ENCODE results near the gene NUP205. TPM values are rescaled to one million over a fixed set of nuclear protein-coding genes. Genes with fewer than 3 reads are reported as not detected.
A peak's percentile ranks its signal among the peaks of the same experiment; 100 is the strongest.

The NUP205 gene, protein sequence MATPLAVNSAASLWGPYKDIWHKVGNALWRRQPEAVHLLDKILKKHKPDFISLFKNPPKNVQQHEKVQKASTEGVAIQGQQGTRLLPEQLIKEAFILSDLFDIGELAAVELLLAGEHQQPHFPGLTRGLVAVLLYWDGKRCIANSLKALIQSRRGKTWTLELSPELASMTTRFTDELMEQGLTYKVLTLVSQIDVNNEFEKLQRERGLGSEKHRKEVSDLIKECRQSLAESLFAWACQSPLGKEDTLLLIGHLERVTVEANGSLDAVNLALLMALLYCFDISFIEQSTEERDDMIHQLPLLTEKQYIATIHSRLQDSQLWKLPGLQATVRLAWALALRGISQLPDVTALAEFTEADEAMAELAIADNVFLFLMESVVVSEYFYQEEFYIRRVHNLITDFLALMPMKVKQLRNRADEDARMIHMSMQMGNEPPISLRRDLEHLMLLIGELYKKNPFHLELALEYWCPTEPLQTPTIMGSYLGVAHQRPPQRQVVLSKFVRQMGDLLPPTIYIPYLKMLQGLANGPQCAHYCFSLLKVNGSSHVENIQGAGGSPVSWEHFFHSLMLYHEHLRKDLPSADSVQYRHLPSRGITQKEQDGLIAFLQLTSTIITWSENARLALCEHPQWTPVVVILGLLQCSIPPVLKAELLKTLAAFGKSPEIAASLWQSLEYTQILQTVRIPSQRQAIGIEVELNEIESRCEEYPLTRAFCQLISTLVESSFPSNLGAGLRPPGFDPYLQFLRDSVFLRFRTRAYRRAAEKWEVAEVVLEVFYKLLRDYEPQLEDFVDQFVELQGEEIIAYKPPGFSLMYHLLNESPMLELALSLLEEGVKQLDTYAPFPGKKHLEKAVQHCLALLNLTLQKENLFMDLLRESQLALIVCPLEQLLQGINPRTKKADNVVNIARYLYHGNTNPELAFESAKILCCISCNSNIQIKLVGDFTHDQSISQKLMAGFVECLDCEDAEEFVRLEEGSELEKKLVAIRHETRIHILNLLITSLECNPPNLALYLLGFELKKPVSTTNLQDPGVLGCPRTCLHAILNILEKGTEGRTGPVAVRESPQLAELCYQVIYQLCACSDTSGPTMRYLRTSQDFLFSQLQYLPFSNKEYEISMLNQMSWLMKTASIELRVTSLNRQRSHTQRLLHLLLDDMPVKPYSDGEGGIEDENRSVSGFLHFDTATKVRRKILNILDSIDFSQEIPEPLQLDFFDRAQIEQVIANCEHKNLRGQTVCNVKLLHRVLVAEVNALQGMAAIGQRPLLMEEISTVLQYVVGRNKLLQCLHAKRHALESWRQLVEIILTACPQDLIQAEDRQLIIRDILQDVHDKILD (N-terminal part only)
- 33.6 TPM for total RNA-seq

- Histone ChIP-seq H3K36me3 (no peaks in the 10 kb centered on the region), H3K27me3 (no peaks in the 10 kb centered on the region), H3K4me1 (peaks cover 0 to 7% of the 10 kb centered on the region in 2 donors), H3K4me3 (peak within 1 kb of the TSS; percentile 65 to 91), H3K9me3 (no peaks in the 10 kb centered on the region), H3K27ac (peak within 1 kb of the TSS; percentile 90 to 91)
- intact Hi-C loops (cut with DNase I), result loop anchor here (1.0 to 2.0 kb wide), 3 partner anchors 47 to 347 kb away; partner anchors contain the start of genes CNOT4 and WDR91
- TF ChIP-seq, protein P1, sequence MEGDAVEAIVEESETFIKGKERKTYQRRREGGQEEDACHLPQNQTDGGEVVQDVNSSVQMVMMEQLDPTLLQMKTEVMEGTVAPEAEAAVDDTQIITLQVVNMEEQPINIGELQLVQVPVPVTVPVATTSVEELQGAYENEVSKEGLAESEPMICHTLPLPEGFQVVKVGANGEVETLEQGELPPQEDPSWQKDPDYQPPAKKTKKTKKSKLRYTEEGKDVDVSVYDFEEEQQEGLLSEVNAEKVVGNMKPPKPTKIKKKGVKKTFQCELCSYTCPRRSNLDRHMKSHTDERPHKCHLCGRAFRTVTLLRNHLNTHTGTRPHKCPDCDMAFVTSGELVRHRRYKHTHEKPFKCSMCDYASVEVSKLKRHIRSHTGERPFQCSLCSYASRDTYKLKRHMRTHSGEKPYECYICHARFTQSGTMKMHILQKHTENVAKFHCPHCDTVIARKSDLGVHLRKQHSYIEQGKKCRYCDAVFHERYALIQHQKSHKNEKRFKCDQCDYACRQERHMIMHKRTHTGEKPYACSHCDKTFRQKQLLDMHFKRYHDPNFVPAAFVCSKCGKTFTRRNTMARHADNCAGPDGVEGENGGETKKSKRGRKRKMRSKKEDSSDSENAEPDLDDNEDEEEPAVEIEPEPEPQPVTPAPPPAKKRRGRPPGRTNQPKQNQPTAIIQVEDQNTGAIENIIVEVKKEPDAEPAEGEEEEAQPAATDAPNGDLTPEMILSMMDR (IDR thresholded peaks at IDR 0.05), result peak in 1 of 3 experiments; percentile 10
- peak in 1 of 2 donors; percentile 83 for DNase-seq (ENCODE audit: low spot score in 2 of 2)
Observed at GRCh38 chr7:135557455-135558336, at the start of gene NUP205. Gene NUP205, plus strand, starts transcription at chr7:135557917. Its CDS starts 28 bp downstream, at chr7:135557945.

GRCh38 chr7:135508883-135509588 lies 48.7 kb upstream of the NUP205 start:
- DNase-seq (ENCODE audit: low spot score in 2 of 2), result no peak
- H3K27me3 ChIP-seq, result no peaks in the 10 kb centered on the region
- no peaks in the 10 kb centered on the region for H3K9me3 ChIP-seq
- intact Hi-C loops (cut with DNase I), result loop anchor here (5.0 to 10.0 kb wide), 2 partner anchors 297 to 1054 kb away; partner anchors contain the start of genes AKR1B1 and WDR91
- TF ChIP-seq, protein P1 (IDR thresholded peaks at IDR 0.05), result no peak
- peaks cover 0 to 23% of the 10 kb centered on the region in 2 donors for H3K4me1 ChIP-seq
- peak overlapping the region; percentile 86 to 95 for H3K27ac ChIP-seq
- peak overlapping the region; percentile 66 to 83 for H3K4me3 ChIP-seq
- no peaks in the 10 kb centered on the region for H3K36me3 ChIP-seq

DNA sequence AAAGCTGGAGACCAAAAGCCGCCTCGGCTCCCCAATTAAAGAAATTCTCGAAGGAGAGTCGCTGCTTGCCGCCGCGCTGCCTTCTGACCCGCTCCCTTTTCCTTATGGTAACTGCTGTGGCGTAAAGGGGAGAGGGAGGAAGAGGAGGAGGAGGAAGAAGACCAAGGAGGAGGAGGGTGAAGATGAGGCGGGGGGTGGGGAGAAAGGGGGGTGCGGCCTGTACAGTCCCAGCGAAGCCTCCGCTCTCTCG lies 48.2 kb upstream of the NUP205 start:
- DNase-seq (ENCODE audit: low spot score in 2 of 2), result no peak
- Histone ChIP-seq H3K4me3 (peak overlapping the region; percentile 66 to 83), H3K27me3 (no peaks in the 10 kb centered on the region), H3K4me1 (peaks cover 0 to 23% of the 10 kb centered on the region in 2 donors), H3K9me3 (no peaks in the 10 kb centered on the region), H3K36me3 (no peaks in the 10 kb centered on the region), H3K27ac (peak overlapping the region; percentile 86 to 95)
- intact Hi-C loops (cut with DNase I), result loop anchor here (5.0 to 10.0 kb wide), 2 partner anchors 297 to 1055 kb away; partner anchors contain the start of genes AKR1B1 and WDR91
- TF ChIP-seq, protein P1 (IDR thresholded peaks at IDR 0.05), result no peak

GRCh38 chr7:135509839-135510591 lies 47.7 kb upstream of the NUP205 start, which contains the start of gene CNOT4:
Gene CNOT4, minus strand, starts transcription at chr7:135510102. Its CDS starts 71,771 bp downstream, at chr7:135438331.
- Histone ChIP-seq H3K9me3 (no peaks in the 10 kb centered on the region), H3K4me1 (peaks cover 0 to 23% of the 10 kb centered on the region in 2 donors), H3K4me3 (peak within 1 kb of the TSS; percentile 66 to 83), H3K27me3 (no peaks in the 10 kb centered on the region), H3K27ac (peak within 1 kb of the TSS; percentile 86 to 95), H3K36me3 (no peaks in the 10 kb centered on the region)
- TF ChIP-seq, protein P1 (IDR thresholded peaks at IDR 0.05), result no peak
- intact Hi-C loops (cut with DNase I), result loop anchor here (1.0 to 10.0 kb wide), 6 partner anchors 47 to 1193 kb away; partner anchors contain the start of genes AKR1B1, BPGM, MTPN and NUP205
- peak; percentile 91 to 98 for DNase-seq (ENCODE audit: low spot score in 2 of 2)
